OCI-LY3 (cell line): Measurements from ENCODE around the gene KRABD2.

ENCODE experiments used
- H2AFZ ChIP-seq: fragments of 200-600, 300-600 bp; shearing (Covaris generic); 2 replicates; pipeline ENCODE4 v1.6.0; 2014; ENCODE audit warnings: antibody characterized with exemption, low read depth, low read length
- H3K27ac ChIP-seq: fragments of 200-600, 300-600 bp; sonication (generic); 2 replicates; pipeline ENCODE4 v1.5.1; 2014; ENCODE audit warnings: mild to moderate bottlenecking, low read length, moderate library complexity, mixed read lengths
- H3K27me3 ChIP-seq: fragments of 200-600, 300-600 bp; sonication (generic); 2 replicates; pipeline ENCODE4 v1.6.1; 2014; ENCODE audit warnings: low read depth, low read length, mixed read lengths
- H3K36me3 ChIP-seq: fragments of 200-600, 300-600 bp; sonication (generic); replicated peaks from 2 replicates; pipeline ENCODE3; 2014; ENCODE audit warnings: low read depth, low read length, mixed read lengths
- H3K4me1 ChIP-seq: fragments of 300-600, 200-600 bp; sonication (generic); 2 replicates; pipeline ENCODE4 v1.6.1; 2014; ENCODE audit warnings: low read length, mixed read lengths
- H3K4me2 ChIP-seq: fragments of 200-600, 300-600 bp; sonication (generic); 2 replicates; pipeline ENCODE4 v1.6.1; 2014; ENCODE audit warnings: low read length, mixed read lengths
- H3K4me3 ChIP-seq: fragments of 300-600, 200-600 bp; sonication (generic); 2 replicates; pipeline ENCODE4 v1.5.1; 2014; ENCODE audit warnings: antibody characterized with exemption, mild to moderate bottlenecking, low read length, moderate library complexity
- H3K79me2 ChIP-seq: fragments of 300-600, 200-600 bp; shearing (Covaris generic); 2 replicates; pipeline ENCODE4 v1.6.1; 2014; ENCODE audit warnings: mild to moderate bottlenecking, low read length, mixed read lengths
- H3K9ac ChIP-seq: fragments of 300-600, 200-600 bp; shearing (Covaris generic); 2 replicates; pipeline ENCODE4 v1.6.0; 2014; ENCODE audit warnings: mild to moderate bottlenecking, low read length, moderate library complexity
- H3K9me3 ChIP-seq: fragments of 200-600, 300-600 bp; shearing (Covaris generic); 2 replicates; pipeline ENCODE4 v1.6.1; 2014; ENCODE audit warnings: low read length, mixed read lengths; ENCODE audit not compliant: insufficient read depth
- H4K20me1 ChIP-seq: fragments of 200-600, 300-600 bp; sonication (generic); 2 replicates; pipeline ENCODE4 v1.6.1; 2016; ENCODE audit warnings: low read length, mixed read lengths; ENCODE audit not compliant: insufficient read depth
- CTCF ChIP-seq: fragments of 200-600, 300-600 bp; sonication (generic); IDR thresholded peaks from 2 replicates; pipeline ENCODE4 v1.5.1; 2014; ENCODE audit warnings: antibody characterized with exemption, low read length, low read depth
- EZH2phosphoT487 ChIP-seq: fragments of 200-600 bp; shearing (Covaris generic); IDR thresholded peaks from 2 replicates; pipeline ENCODE4 v1.6.1; 2018; ENCODE audit warnings: antibody characterized with exemption, mixed run types, low read depth

Gene KRABD2

GRCh38 chr17:8406174-8406573 is 29.7 kb upstream of the KRABD2 start:
- no peak overlapping the region for H3K9ac ChIP-seq
- H4K20me1 ChIP-seq, result no peaks in the 10 kb centered on the region
- TF ChIP-seq EZH2phosphoT487 (no peak), CTCF (no peak)
- H3K36me3 ChIP-seq, result no peaks in the 10 kb centered on the region
- peaks cover 5% of the 10 kb centered on the region for H3K4me1 ChIP-seq
- no peak overlapping the region for H3K4me2 ChIP-seq
- H3K27ac ChIP-seq, result no peak overlapping the region
- no peaks in the 10 kb centered on the region for H3K27me3 ChIP-seq
- no peaks in the 10 kb centered on the region for H3K79me2 ChIP-seq
- H3K9me3 ChIP-seq, result no peaks in the 10 kb centered on the region
- no peak overlapping the region for H3K4me3 ChIP-seq
- no peak overlapping the region for H2AFZ ChIP-seq

GRCh38 chr17:8405499-8406016 is 29.1 kb upstream of the KRABD2 start:
- Histone ChIP-seq H3K4me3 (no peak overlapping the region), H3K36me3 (no peaks in the 10 kb centered on the region), H3K4me2 (no peak overlapping the region), H3K27ac (no peak overlapping the region), H4K20me1 (no peaks in the 10 kb centered on the region), H3K79me2 (no peaks in the 10 kb centered on the region), H3K9ac (no peak overlapping the region), H3K9me3 (no peaks in the 10 kb centered on the region), H3K27me3 (no peaks in the 10 kb centered on the region), H3K4me1 (peaks cover 2% of the 10 kb centered on the region), H2AFZ (no peak overlapping the region)
- TF ChIP-seq CTCF (no peak), EZH2phosphoT487 (no peak)

- TF ChIP-seq EZH2phosphoT487 (no peak), CTCF (no peak)
- no peaks in the 10 kb centered on the region for H3K27me3 ChIP-seq
- H3K4me3 ChIP-seq, result no peak overlapping the region
- no peak overlapping the region for H3K4me2 ChIP-seq
- H3K9me3 ChIP-seq, result no peaks in the 10 kb centered on the region
- no peak overlapping the region for H3K9ac ChIP-seq
- no peaks in the 10 kb centered on the region for H3K79me2 ChIP-seq
- H2AFZ ChIP-seq, result no peak overlapping the region
- H4K20me1 ChIP-seq, result no peaks in the 10 kb centered on the region
- no peak overlapping the region for H3K27ac ChIP-seq
- H3K36me3 ChIP-seq, result no peaks in the 10 kb centered on the region
- no peaks in the 10 kb centered on the region for H3K4me1 ChIP-seq
Observed at GRCh38 chr17:8402921-8403536, 26.5 kb upstream of the KRABD2 start.

GRCh38 chr17:8401107-8401506 is 24.6 kb upstream of the KRABD2 start:
- no peak for TF ChIP-seq EZH2phosphoT487
- TF ChIP-seq CTCF, result no peak
- no peaks in the 10 kb centered on the region for H4K20me1 ChIP-seq

More at GRCh38 chr17:8401107-8401506, 24.6 kb upstream of the KRABD2 start:
- Histone ChIP-seq H3K9me3 (no peaks in the 10 kb centered on the region), H3K27me3 (no peaks in the 10 kb centered on the region), H3K9ac (no peak overlapping the region), H3K79me2 (no peaks in the 10 kb centered on the region), H3K4me3 (no peak overlapping the region), H3K27ac (no peak overlapping the region), H2AFZ (no peak overlapping the region), H3K36me3 (no peaks in the 10 kb centered on the region), H3K4me1 (no peaks in the 10 kb centered on the region), H3K4me2 (no peak overlapping the region)
